A673 (cell line): Measurements from ENCODE around the gene PIGU.

ENCODE experiments used
- EZH2 ChIP-seq: fragments of 200-600 bp; sonication (generic); IDR thresholded peaks from 2 replicates; pipeline ENCODE4 v1.6.1; 2017; ENCODE audit warnings: borderline replicate concordance, low read depth, mild to moderate bottlenecking, mixed read lengths, antibody characterized with exemption, low read length; ENCODE audit not compliant: poor library complexity, severe bottlenecking
- TF ChIP-seq, protein P1 (sequence below): fragments of 300-800, 200-600 bp; sonication (generic); conservative IDR thresholded peaks from 2 replicates; pipeline ENCODE4 v1.5.1; 2017; ENCODE audit warnings: low read depth, mild to moderate bottlenecking, antibody characterized with exemption, low read length, moderate library complexity, mixed read lengths

DNA sequence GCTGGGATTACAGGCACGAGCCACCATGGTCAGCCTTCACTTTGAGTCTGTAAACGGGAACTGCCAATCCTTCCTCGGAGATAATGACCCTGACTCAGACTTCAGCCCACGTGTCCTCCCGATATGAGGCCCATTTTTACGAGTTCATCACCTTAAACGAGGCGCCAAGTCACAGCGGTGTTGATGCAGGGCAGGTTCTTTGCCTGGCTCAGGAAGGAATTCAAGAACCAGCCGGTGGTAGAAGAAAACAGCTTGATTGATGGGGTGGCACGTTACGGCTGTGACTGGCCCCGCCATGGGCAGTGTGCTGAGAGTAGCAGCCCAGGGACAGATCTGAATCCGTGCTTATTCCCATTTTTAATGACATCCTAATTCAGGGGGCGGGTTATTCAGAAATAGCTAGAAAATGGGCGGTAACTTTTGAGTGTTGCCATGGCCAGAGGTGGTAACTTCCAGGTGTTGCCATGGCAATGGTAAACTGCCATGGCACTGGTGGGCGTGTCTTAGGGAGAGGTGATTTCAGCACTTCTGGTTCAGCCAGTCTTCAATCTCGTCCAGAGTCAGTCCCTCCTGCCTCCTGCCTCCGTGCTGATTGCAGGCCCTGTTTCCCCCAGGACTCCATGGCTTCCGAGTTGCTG is 127.5 kb downstream of the PIGU start:
- TF ChIP-seq, protein P1, sequence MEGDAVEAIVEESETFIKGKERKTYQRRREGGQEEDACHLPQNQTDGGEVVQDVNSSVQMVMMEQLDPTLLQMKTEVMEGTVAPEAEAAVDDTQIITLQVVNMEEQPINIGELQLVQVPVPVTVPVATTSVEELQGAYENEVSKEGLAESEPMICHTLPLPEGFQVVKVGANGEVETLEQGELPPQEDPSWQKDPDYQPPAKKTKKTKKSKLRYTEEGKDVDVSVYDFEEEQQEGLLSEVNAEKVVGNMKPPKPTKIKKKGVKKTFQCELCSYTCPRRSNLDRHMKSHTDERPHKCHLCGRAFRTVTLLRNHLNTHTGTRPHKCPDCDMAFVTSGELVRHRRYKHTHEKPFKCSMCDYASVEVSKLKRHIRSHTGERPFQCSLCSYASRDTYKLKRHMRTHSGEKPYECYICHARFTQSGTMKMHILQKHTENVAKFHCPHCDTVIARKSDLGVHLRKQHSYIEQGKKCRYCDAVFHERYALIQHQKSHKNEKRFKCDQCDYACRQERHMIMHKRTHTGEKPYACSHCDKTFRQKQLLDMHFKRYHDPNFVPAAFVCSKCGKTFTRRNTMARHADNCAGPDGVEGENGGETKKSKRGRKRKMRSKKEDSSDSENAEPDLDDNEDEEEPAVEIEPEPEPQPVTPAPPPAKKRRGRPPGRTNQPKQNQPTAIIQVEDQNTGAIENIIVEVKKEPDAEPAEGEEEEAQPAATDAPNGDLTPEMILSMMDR, result no peak
- no peak for TF ChIP-seq EZH2
